WTC11 (cell line): ENCODE results near the gene RPL6. TPM values are rescaled to one million over a fixed set of nuclear protein-coding genes. Genes with fewer than 3 reads are reported as not detected.

Source experiments
- ATAC-seq: fragments of 200-7000 bp; cut with Tn5 transposase; 2 replicates; pipeline ENCODE4 v1.10.0; 2021; ENCODE audit warnings: mild to moderate bottlenecking, moderate library complexity
- CTCF ChIA-PET: fragments of 300-600 bp; sonication (Branson Sonifier 250); formaldehyde crosslinking; loops from one replicate; lab custom pipeline; 2021; ENCODE audit warnings: antibody characterized with exemption; lab: Charles Lee
- POLR2A ChIA-PET: fragments of 350-600 bp; sonication (Branson Sonifier 250); formaldehyde crosslinking; loops from one replicate; lab custom pipeline; 2021; ENCODE audit warnings: antibody characterized with exemption; lab: Charles Lee
- DNase-seq: peaks from one replicate; pipeline ENCODE4 v3.0.0; 2021; ENCODE audit warnings: low spot score
- H3K27ac Mint-ChIP-seq: 2 replicates; pipeline ENCODE4 v1.8.0; 2021; ENCODE audit warnings: mixed read lengths
- H3K27me3 Mint-ChIP-seq: 2 replicates; pipeline ENCODE4 v1.8.0; 2021; ENCODE audit warnings: low read depth, mild to moderate bottlenecking, moderate library complexity, mixed read lengths
- H3K36me3 Mint-ChIP-seq: 2 replicates; pipeline ENCODE4 v1.8.0; 2021; ENCODE audit warnings: mixed read lengths
- H3K4me1 Mint-ChIP-seq: 2 replicates; pipeline ENCODE4 v1.8.0; 2022; ENCODE audit warnings: mixed read lengths
- H3K4me3 Mint-ChIP-seq: 2 replicates; pipeline ENCODE4 v1.8.0; 2021; ENCODE audit warnings: mild to moderate bottlenecking, moderate library complexity, mixed read lengths
- H3K9me3 Mint-ChIP-seq: 2 replicates; pipeline ENCODE4 v1.8.0; 2021; ENCODE audit warnings: mixed read lengths
- AFF4 ChIP-seq: sonication (generic); formaldehyde crosslinking; IDR thresholded peaks from 2 replicates; pipeline ENCODE4 v1.8.1; 2023; ENCODE audit warnings: mild to moderate bottlenecking, missing genetic modification reagents, borderline replicate concordance
- GABPB1 ChIP-seq: sonication (generic); formaldehyde crosslinking; IDR thresholded peaks from 2 replicates; pipeline ENCODE4 v1.8.1; 2023; ENCODE audit warnings: mild to moderate bottlenecking, missing genetic modification reagents
- NFE2L1 ChIP-seq: sonication (generic); formaldehyde crosslinking; IDR thresholded peaks from 2 replicates; pipeline ENCODE4 v1.8.1; 2023; ENCODE audit warnings: missing genetic modification reagents
- USF2 ChIP-seq: sonication (generic); formaldehyde crosslinking; IDR thresholded peaks from 2 replicates; pipeline ENCODE4 v1.8.1; 2023; ENCODE audit warnings: mild to moderate bottlenecking, missing genetic modification reagents, moderate library complexity
- ZBTB43 ChIP-seq: sonication (generic); formaldehyde crosslinking; IDR thresholded peaks from 2 replicates; pipeline ENCODE4 v1.8.1; 2023; ENCODE audit warnings: mild to moderate bottlenecking, missing genetic modification reagents
- ZNF281 ChIP-seq: sonication (generic); formaldehyde crosslinking; IDR thresholded peaks from 2 replicates; pipeline ENCODE4 v1.8.0; 2023; ENCODE audit warnings: mild to moderate bottlenecking, missing genetic modification reagents
- ZNF416 ChIP-seq: fragments of 250-450 bp; sonication (Bioruptor Pico); IDR thresholded peaks from 2 replicates; pipeline ENCODE4 v1.9.0; 2021; ENCODE audit warnings: mild to moderate bottlenecking, inconsistent platforms
- ZNF425 ChIP-seq: fragments of 250-450 bp; sonication (Bioruptor Pico); conservative IDR thresholded peaks from 2 replicates; pipeline ENCODE4 v1.9.0; 2021; ENCODE audit warnings: mild to moderate bottlenecking
- ZNF512 ChIP-seq: sonication (generic); formaldehyde crosslinking; IDR thresholded peaks from 2 replicates; pipeline ENCODE4 v1.8.1; 2022; ENCODE audit warnings: missing genetic modification reagents, borderline replicate concordance
- ZNF532 ChIP-seq: fragments of 250-450 bp; sonication (Bioruptor Pico); IDR thresholded peaks from 2 replicates; pipeline ENCODE4 v1.9.0; 2021; ENCODE audit warnings: mild to moderate bottlenecking, borderline replicate concordance
- total RNA-seq: library from RNA; stranded (reverse); gene quantifications from 3 replicates; pipeline ENCODE4 v1.2.3, GENCODE V29; 2021

The RPL6 gene
- total RNA-seq, 1 experiment from 2014 or later, result 1,730 TPM

- TF ChIP-seq ZNF425 (peak; percentile 74; the same call in 1 of the 2 replicates), ZNF532 (CRISPR knock-in tag) (0 out of 2 replicates have a peak, but pooled peaks have one; percentile 37), ZNF512 (CRISPR knock-in tag) (no peak)
Measured at GRCh38 chr12:112401903-112402498, 7.4 kb downstream of the RPL6 start (continued).

- no peaks in the 10 kb centered on the region for H3K4me1 Mint-ChIP-seq
- ChIA-PET POLR2A (no interaction called here), CTCF (interaction anchor here (0.7 kb wide), 2 partner anchors 31 to 144 kb away, joined by 3 to 4 read pairs; no protein-coding TSS in a partner anchor)
- H3K27ac Mint-ChIP-seq, result no peak overlapping the region
- no peak for DNase-seq
- peaks cover 20% of the 10 kb centered on the region for H3K36me3 Mint-ChIP-seq
- no peaks in the 10 kb centered on the region; the same call in none of the 2 replicates for H3K27me3 Mint-ChIP-seq
- no peak overlapping the region for H3K4me3 Mint-ChIP-seq
- peaks cover 3% of the 10 kb centered on the region; the same call in 1 of the 2 replicates for H3K9me3 Mint-ChIP-seq
- ATAC-seq, result no peak
- TF ChIP-seq ZNF425 (no peak), USF2 (CRISPR knock-in tag) (no peak), GABPB1 (CRISPR knock-in tag) (no peak), ZNF416 (CRISPR knock-in tag) (no peak), ZNF281 (CRISPR knock-in tag) (no peak), AFF4 (no peak), NFE2L1 (CRISPR knock-in tag) (no peak), ZBTB43 (CRISPR knock-in tag) (no peak)
Measured at GRCh38 chr12:112401054-112401453, 8.4 kb downstream of the RPL6 start.
